NCI-H345 treated with DMSO at 0.1 percent for 48 hours (cell line): ENCODE results near the gene SLC18A2.

Source experiments
- DNase-seq: peaks from one replicate; lab custom pipeline; 2025; ENCODE audit not compliant: unreplicated experiment; lab: John Stamatoyannopoulos, UW

Gene SLC18A2

GRCh38 chr10:117311261-117311660, 70.3 kb downstream of the SLC18A2 start:
- no peak for DNase-seq

GRCh38 chr10:117312430-117312829, 71.5 kb downstream of the SLC18A2 start:
- DNase-seq, result no peak

DNA sequence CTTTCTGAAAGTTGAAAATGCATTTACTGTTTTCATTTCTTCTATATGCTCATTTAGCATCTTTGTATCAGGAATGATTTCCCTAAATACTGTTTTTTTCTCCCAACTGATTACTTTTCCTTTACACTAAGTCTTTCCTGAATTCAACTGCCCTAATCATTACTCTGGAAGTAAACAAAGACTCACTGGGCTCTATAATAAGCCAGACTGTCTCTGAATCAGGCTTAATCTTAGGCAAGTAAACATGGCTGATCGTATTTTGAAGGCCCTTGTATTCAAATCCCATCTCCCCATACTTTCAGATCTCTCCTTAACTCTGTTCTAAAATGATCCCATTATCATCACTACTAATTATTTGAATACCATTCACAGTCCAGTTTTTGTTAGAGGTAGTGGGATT, 72.7 kb downstream of the SLC18A2 start:
- DNase-seq, result no peak

DNA sequence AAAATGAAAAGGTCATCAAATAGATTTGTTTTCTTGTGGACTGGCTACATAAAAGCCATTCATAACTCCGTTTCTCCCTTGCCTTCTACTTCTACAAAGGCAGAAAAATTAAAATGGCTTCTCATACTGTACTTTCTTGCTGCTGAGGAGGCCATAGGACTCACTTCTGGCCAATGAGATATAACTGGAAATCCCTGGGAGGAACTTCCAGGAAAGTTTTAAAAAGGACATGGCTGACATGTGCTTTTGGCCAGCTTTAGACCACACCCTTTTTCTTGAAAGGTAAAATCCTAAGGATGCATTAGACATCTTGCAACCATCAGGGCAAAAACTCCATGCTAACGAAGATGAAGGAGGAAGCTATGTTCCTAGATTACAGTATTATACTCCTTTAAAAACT, 75.8 kb downstream of the SLC18A2 start:
- no peak for DNase-seq

GRCh38 chr10:117318909-117319308, 78.0 kb downstream of the SLC18A2 start:
- no peak for DNase-seq

GRCh38 chr10:117320050-117320665, 79.2 kb downstream of the SLC18A2 start:
- no peak for DNase-seq

DNA sequence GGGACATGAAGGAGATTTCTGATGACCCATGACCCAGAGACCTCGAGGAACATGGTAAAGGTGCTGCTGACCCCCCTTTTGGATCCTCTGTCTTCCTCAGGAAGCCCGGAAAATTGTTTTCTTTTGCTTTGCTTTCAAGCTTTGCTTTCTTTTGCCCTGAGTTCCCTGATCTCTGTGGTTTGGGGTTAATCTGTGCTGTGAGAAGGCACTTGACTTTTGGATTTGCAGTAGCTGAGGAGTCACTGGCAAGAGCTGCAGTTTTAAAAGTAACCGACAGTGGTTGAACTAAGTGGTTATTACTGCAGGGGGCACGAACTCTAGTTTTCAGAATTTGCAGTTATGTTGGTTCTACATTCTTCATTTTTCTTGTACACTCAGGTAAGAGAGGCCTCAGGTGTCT, 81.3 kb downstream of the SLC18A2 start:
- DNase-seq, result no peak

- no peak for DNase-seq
Measured at GRCh38 chr10:117324367-117324766, 83.5 kb downstream of the SLC18A2 start.

DNA sequence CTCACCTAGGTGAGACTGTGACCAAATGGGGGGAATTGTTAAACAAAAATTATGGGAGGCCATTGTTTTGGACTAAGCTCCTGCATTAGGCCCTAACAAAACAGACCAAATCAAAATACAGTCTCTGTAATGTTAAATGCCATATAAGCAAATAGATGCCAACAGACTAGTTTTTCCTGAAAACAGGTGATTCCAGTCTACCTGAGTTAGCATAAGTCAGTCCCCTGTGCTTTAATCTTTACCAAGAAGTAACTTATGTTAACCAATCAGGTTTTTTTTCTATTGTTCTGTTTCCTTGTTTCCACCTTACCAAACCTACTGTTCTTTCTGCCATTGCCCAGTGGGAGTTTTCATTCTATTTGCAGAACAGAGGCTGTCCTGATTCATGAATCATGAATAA, 86.3 kb downstream of the SLC18A2 start:
- no peak for DNase-seq
